Posterior vena cava (tissue), 2 donors: Measurements from ENCODE around the gene CWF19L1. TPM values are rescaled to one million over a fixed set of nuclear protein-coding genes. Genes with fewer than 3 reads are reported as not detected.
"Not testable (repeated sequence)": the region's sequence is repeated elsewhere in the genome, so short reads cannot be mapped to it uniquely, and the experiment has no call there.

Experiments used
- DNase-seq: peaks from one replicate; pipeline ENCODE4 v3.0.0-alpha.2; 2020; ENCODE audit warnings: low spot score
- intact Hi-C, 2 donors: fragments of 100-400 bp; cut with DNase I; formaldehyde crosslinking; loops; one replicate each; pipeline versions ENCODE4 v1.14.1 to v1.14.2; 2022 to 2023
- long read RNA-seq, 2 donors: library from polyadenylated mRNA; unstranded; transcript quantifications; one replicate each; pipeline ENCODE4 v2.0.0, GENCODE V29; 2020 to 2021
- total RNA-seq, 2 donors: library from RNA; stranded (reverse); fragmentation: NEBNext Ultra II Directional; extraction: Animal tissue kit (Norgen Biotek cat#: 25700); gene quantifications; one replicate each; pipeline ENCODE4 v1.2.1, GENCODE V29; 2021
- donor health status: DM: yes; HTN: yes; CAD: no.
- donor health status: DM: yes; HTN: yes; CAD: no.

The CWF19L1 gene
- 10 to 100 TPM; 13.0 to 18.9 TPM for total RNA-seq
- long read RNA-seq, donor 1, partial matches to known transcripts = 2 of 11 reads
- long read RNA-seq, donor 1, other reads (novel, unspliced or antisense) = 7 of 11 reads
- long read RNA-seq, donor 2, transcript CWF19L1-201 (14 exons, 1,815 nt) = major isoform, 6 of 20 reads
- long read RNA-seq, donor 2, partial matches to known transcripts = 0 of 20 reads
- long read RNA-seq, donor 2, other reads (novel, unspliced or antisense) = 14 of 20 reads

DNA sequence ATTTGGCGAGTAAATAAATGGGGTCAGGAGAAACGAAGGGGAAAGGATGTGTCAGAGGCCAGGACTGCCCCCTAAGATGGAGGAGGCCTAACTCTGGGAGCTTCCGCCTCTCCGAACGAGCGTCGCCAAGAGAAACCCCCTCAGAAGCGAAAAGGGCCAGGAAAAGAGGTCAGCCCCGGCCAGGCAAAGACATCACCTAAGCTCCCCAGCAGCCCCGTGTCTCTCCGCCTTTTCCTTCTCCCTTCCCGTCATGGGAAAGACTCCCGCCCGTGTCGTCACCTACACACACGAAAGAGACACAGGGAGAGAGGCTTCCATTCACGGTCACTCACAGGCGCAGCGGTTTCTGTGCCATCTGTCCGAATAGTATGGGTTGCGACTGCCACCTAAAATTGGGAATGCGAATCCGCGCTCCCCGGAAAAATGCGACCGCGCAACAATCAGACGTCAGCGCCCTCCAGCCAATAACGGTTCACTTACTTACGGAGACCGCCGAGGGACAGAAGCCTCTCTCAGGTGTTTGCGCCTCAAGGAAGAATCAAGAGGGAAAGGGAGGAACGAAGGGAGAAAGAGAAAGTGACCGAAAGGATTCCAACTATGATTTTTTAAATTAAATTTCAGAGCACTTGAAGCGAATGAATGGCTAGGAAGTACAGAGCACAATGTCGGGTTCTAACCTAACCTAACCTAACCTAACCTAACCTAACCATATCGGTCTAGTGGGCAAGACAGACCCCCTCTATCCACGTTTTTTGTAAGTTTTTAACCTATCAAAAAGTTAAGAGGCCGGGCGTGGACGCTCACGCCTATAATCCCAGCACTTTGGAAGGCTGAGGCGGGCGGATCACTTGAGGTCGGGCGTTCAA, at the start of gene CWF19L1:
TSS of gene CWF19L1 (minus strand) at position 400 of the 866 bp plus-strand sequence. CDS start at position 355, 45 bp downstream.
- intact Hi-C loops = no loop called here

GRCh38 chr10:100315615-100316014, 48.2 kb upstream of the CWF19L1 start:
- no peak for DNase-seq
- intact Hi-C loops = no loop called here

More for the DNA sequence above, at the start of gene CWF19L1:
- peak; percentile 95 for DNase-seq

GRCh38 chr10:100311298-100311697, 43.9 kb upstream of the CWF19L1 start:
- no peak for DNase-seq
- intact Hi-C loops = no loop called here

DNA sequence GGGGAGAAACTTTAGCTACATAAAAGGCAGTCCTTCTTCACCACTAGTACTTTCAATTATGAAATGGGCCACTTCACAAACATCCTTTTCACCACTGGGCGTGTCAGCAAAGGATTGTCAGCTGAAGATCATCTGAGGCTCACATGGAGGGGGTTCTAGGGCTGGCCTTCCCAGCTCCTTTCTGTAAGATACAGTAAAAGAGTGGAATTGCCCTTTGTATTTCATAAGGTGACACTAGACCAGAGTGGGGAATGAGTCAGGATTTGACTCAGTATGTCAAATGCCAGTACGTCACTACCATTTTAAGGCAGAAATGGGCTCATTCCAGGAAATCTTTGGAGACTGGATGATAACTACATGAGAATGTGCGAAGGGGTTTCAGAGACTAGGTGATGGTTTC, 40.2 kb upstream of the CWF19L1 start:
- intact Hi-C loops = no loop called here
- no peak for DNase-seq

DNA sequence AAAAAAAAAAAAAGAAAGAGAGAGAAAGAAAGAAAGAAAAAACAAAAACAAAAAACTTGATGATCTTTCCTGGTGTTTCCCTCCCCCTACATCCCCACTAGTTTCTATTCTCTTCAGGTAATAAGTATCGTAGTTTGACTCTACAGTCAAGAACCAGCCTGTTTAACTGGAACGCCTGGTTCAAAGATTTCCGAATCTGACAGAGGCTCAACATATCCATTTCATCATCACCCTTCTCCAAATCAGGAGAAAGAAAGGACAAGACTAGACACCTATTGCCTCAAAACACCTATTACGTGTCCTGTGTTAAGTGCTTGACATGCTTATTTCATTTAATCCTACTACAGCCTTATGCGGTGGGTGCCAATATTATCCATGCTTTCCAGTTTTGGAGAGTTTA, 39.4 kb upstream of the CWF19L1 start:
- no peak for DNase-seq

GRCh38 chr10:100304414-100304813, 37.0 kb upstream of the CWF19L1 start:
- DNase-seq = no peak
- intact Hi-C loops = no loop called here

More for the DNA sequence above, 39.4 kb upstream of the CWF19L1 start:
- intact Hi-C loops = no loop called here

GRCh38 chr10:100303724-100304319, 36.4 kb upstream of the CWF19L1 start:
- no peak for DNase-seq
- intact Hi-C loops = no loop called here

DNA sequence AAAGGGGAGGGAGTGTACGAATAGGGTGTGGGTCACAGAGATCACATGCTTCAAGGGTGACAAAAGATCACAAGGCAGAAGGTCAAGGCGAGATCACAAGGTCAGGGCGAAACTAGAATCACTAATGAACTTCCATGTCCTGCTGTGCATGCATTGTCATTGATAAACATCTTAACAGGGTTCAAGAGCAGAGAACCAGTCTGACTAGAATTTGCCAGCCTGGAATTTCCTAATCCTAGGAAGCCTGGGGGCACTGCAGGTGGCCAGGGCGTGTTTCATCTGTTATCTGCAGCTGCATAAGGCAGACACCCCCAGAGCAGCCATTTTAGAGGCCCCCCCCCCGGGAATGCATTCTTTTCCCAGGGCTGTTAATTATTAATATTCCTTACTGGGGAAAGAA, 33.7 kb upstream of the CWF19L1 start:
- intact Hi-C loops = not testable (repeated sequence)

DNA sequence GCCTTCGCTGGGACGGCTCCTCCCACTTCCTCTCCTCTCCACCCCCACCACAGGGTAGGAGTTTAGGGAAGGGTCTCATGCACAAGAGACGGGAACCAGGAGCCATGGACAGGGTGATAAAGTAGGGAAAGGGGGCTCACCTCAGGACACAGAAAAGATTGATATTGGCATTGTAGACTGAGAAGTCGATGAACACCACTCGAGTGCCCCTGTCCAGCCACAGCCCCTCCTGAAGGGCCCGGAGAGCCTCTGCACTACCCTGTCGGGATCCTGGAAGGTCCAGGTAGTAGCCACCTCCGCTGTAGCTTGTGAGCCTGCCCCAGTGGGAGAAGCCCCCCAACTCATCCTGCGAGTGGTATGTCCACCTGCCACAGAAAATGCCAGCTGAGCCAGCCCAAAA, 29.8 kb upstream of the CWF19L1 start:
- DNase-seq = no peak

More for the DNA sequence above, 33.7 kb upstream of the CWF19L1 start:
- not testable (repeated sequence) for DNase-seq

GRCh38 chr10:100293066-100293465, 25.6 kb upstream of the CWF19L1 start:
- no peak for DNase-seq
- intact Hi-C loops = no loop called here

More for the DNA sequence above, 29.8 kb upstream of the CWF19L1 start:
- intact Hi-C loops = no loop called here

DNA sequence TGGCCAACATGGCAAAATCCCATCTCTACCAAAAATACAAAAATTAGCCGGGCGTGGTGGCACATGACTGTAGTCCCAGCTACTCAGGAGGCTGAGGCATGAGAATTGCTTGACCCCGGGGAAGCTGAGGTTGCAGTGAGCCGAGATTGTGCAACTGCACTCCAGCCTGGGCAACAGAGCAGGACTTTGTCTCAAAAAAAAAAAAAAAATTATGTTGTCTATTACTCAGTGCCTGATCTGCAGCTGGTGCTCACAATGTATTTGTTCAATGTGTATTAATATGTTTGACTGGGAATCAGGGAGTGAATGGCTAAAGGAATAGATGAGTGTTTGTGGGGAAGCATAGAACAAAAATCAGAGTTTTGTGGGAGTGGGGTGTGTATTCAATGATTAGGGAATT, 24.9 kb upstream of the CWF19L1 start:
- DNase-seq, intact Hi-C loops: not testable (repeated sequence)

DNA sequence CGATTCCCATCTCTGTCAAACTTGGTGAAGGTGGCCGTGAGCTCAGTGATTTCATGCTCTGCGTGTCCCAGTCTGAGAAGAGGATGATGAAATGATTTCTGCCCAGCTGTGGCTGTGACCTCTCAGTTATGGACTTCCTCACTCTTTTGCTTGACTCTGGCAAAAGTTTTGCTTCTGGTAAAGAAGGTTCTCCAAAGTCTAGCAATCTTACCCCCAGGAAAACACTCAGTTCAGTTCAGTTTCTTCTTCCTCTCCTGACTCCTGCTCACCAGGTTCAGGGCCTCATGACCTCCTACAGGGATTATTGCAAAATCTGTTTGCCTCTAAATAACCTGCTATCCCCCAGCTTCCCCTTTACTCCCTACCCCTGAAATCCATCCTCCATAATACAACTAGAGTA, 23.9 kb upstream of the CWF19L1 start:
- no peak for DNase-seq
- intact Hi-C loops = no loop called here

DNA sequence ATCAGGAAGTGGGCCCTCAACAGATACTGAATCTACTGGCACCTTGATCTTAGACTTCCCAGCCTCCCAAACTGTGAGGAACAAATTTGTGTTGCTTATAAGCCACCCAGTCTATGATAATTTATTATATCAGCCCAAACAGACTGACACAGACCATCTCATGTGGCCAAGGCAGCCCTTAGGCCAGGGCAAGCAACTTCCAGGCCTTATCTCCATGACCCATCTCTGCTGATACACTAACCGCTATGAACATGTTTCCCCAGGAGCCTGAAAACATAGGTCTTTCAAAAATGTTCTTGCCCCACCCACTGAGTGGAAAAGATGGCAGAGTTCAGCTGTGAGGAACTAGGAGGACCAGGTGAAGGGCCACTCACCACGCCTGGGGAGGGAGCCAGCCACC, 22.2 kb upstream of the CWF19L1 start:
- no peak for DNase-seq
- intact Hi-C loops = no loop called here

- no peak for DNase-seq
- intact Hi-C loops = no loop called here
Observed at GRCh38 chr10:100288196-100288595, 20.8 kb upstream of the CWF19L1 start.

DNA sequence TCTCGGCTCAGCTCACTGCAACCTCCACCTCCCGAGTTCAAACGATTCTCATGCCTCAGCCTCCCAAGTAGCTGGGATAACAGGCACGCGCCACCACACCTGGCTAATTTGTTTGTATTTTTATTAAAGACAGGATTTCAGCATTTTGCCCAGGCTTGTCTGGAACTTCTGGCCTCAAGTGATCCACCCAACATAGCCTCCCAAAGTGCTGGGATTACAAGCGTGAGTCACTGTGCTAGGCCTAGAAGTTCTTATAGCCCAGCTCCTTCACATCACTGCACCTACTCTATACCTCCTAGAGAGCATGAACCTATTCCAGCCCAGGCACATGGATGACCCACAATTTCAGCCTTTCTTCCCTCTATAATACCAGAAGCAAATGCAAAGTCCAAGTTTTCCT, 20.3 kb upstream of the CWF19L1 start:
- intact Hi-C loops = no loop called here

GRCh38 chr10:100286051-100287033, 18.9 kb upstream of the CWF19L1 start, which contains the start of gene BLOC1S2:
Gene BLOC1S2 (minus strand): TSS chr10:100286680. CDS start chr10:100286659, 21 bp downstream.
- peak; percentile 96 for DNase-seq
- intact Hi-C loops = no loop called here

More for the DNA sequence above, 20.3 kb upstream of the CWF19L1 start:
- DNase-seq = no peak

DNA sequence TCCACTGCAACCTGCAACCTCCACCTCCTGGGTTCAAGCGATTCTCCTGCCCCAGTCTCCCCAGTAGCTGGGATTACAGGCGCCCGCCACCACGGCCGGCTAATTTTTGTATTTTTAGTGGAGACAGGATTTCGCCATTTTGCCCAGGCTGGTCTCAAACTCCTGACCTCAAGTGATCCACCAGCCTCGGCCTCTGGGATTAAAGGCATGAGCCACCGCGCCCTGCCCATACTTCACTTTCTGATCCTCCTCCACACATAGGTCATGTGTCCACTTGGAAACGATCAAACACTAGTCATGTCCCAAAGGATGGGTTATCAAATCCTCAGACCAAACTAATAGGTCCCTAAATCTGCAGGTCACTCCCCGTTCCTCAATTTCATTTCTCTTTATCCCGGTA, 17.9 kb upstream of the CWF19L1 start:
- intact Hi-C loops, DNase-seq: not testable (repeated sequence)

DNA sequence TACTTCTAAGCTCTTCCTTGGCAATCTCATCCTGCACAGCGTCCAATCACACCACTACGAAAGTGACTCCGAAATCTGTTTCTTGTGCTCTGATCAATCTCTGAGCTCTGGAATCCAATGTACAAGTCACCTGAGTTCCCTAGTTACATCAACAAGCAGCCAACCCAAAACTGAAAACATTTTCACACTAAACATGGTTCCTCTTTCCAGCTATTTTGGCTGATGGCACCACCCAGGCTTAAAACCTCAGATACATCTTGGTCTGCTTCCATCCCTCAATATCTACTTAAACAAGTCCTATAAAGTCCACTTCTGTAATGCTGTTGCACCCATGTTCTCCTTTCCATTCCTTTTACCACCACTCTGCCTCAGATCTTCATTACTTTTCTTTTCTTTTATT, 15.5 kb upstream of the CWF19L1 start:
- intact Hi-C loops = no loop called here
- DNase-seq = no peak

- intact Hi-C loops, DNase-seq: not testable (repeated sequence)
Observed at GRCh38 chr10:100276971-100277370, 9.5 kb upstream of the CWF19L1 start.
